GM21381 (cell line): ENCODE results near the gene RIMBP2.
"Not testable (repeated sequence)": the region's sequence is repeated elsewhere in the genome, so short reads cannot be mapped to it uniquely, and the experiment has no call there.

Source experiments
- ATAC-seq: cut with Tn5 transposase; IDR thresholded peaks from one replicate; pipeline ENCODE4 v1.9.1; 2021; ENCODE audit warnings: mild to moderate bottlenecking, moderate library complexity; ENCODE audit not compliant: unreplicated experiment

The RIMBP2 gene

GRCh38 chr12:130707571-130707891 is 8.6 kb downstream of the RIMBP2 start:
- ATAC-seq, result no peak

GRCh38 chr12:130706885-130707570 is 9.1 kb downstream of the RIMBP2 start:
- ATAC-seq, result no peak

- no peak for ATAC-seq
Measured at GRCh38 chr12:130706311-130706710, 9.8 kb downstream of the RIMBP2 start.

- ATAC-seq, result no peak
Measured at GRCh38 chr12:130705178-130705822, 10.8 kb downstream of the RIMBP2 start.

- no peak for ATAC-seq
Measured at GRCh38 chr12:130704606-130705005, 11.5 kb downstream of the RIMBP2 start.

GRCh38 chr12:130703733-130704375 is 12.2 kb downstream of the RIMBP2 start:
- ATAC-seq, result no peak

- ATAC-seq, result no peak
Measured at GRCh38 chr12:130702966-130703732, 12.9 kb downstream of the RIMBP2 start.

- no peak for ATAC-seq
Measured at GRCh38 chr12:130701402-130701744, 14.7 kb downstream of the RIMBP2 start.

GRCh38 chr12:130700492-130701401 is 15.4 kb downstream of the RIMBP2 start:
- no peak for ATAC-seq

- ATAC-seq, result no peak
Measured at GRCh38 chr12:130698106-130698505, 18.0 kb downstream of the RIMBP2 start.

GRCh38 chr12:130696379-130697100 is 19.6 kb downstream of the RIMBP2 start:
- no peak for ATAC-seq

- ATAC-seq, result no peak
Measured at GRCh38 chr12:130695061-130695460, 21.0 kb downstream of the RIMBP2 start.

- ATAC-seq, result no peak
Measured at GRCh38 chr12:130689408-130690405, 26.4 kb downstream of the RIMBP2 start.

GRCh38 chr12:130688999-130689398 is 27.1 kb downstream of the RIMBP2 start:
- not testable (repeated sequence) for ATAC-seq

- ATAC-seq, result no peak
Measured at GRCh38 chr12:130687796-130688778, 28.0 kb downstream of the RIMBP2 start.

GRCh38 chr12:130687190-130687589 is 28.9 kb downstream of the RIMBP2 start:
- ATAC-seq, result no peak

- no peak for ATAC-seq
Measured at GRCh38 chr12:130686511-130686991, 29.5 kb downstream of the RIMBP2 start.
